WTC11 (cell line): ENCODE measurements around the gene R3HDM1. TPM values are rescaled to one million over a fixed set of nuclear protein-coding genes. Genes with fewer than 3 reads are reported as not detected.
A peak's percentile ranks its signal among the peaks of the same experiment; 100 is the strongest.

Source experiments
- ATAC-seq: fragments of 200-7000 bp; cut with Tn5 transposase; 2 replicates; pipeline ENCODE4 v1.10.0; 2021; ENCODE audit warnings: mild to moderate bottlenecking, moderate library complexity
- CTCF ChIA-PET: fragments of 300-600 bp; sonication (Branson Sonifier 250); formaldehyde crosslinking; loops from one replicate; lab custom pipeline; 2021; ENCODE audit warnings: antibody characterized with exemption; lab: Charles Lee
- POLR2A ChIA-PET: fragments of 350-600 bp; sonication (Branson Sonifier 250); formaldehyde crosslinking; loops from one replicate; lab custom pipeline; 2021; ENCODE audit warnings: antibody characterized with exemption; lab: Charles Lee
- DNase-seq: peaks from one replicate; pipeline ENCODE4 v3.0.0; 2021; ENCODE audit warnings: low spot score
- H3K27ac Mint-ChIP-seq: 2 replicates; pipeline ENCODE4 v1.8.0; 2021; ENCODE audit warnings: mixed read lengths
- H3K27me3 Mint-ChIP-seq: 2 replicates; pipeline ENCODE4 v1.8.0; 2021; ENCODE audit warnings: low read depth, mild to moderate bottlenecking, moderate library complexity, mixed read lengths
- H3K36me3 Mint-ChIP-seq: 2 replicates; pipeline ENCODE4 v1.8.0; 2021; ENCODE audit warnings: mixed read lengths
- H3K4me1 Mint-ChIP-seq: 2 replicates; pipeline ENCODE4 v1.8.0; 2022; ENCODE audit warnings: mixed read lengths
- H3K4me3 Mint-ChIP-seq: 2 replicates; pipeline ENCODE4 v1.8.0; 2021; ENCODE audit warnings: mild to moderate bottlenecking, moderate library complexity, mixed read lengths
- H3K9me3 Mint-ChIP-seq: 2 replicates; pipeline ENCODE4 v1.8.0; 2021; ENCODE audit warnings: mixed read lengths
- AFF4 ChIP-seq: sonication (generic); formaldehyde crosslinking; IDR thresholded peaks from 2 replicates; pipeline ENCODE4 v1.8.1; 2023; ENCODE audit warnings: mild to moderate bottlenecking, missing genetic modification reagents, borderline replicate concordance
- ARID4B ChIP-seq: sonication (generic); formaldehyde crosslinking; IDR thresholded peaks from 2 replicates; pipeline ENCODE4 v1.8.0; 2023; ENCODE audit warnings: missing genetic modification reagents, mild to moderate bottlenecking, borderline replicate concordance
- CBFB ChIP-seq: sonication (generic); formaldehyde crosslinking; IDR thresholded peaks from 2 replicates; pipeline ENCODE4 v1.8.1; 2022; ENCODE audit warnings: mild to moderate bottlenecking, low read depth, missing genetic modification reagents
- CREM ChIP-seq: sonication (generic); formaldehyde crosslinking; IDR thresholded peaks from 2 replicates; pipeline ENCODE4 v1.8.1; 2022; ENCODE audit warnings: mild to moderate bottlenecking, missing genetic modification reagents, moderate library complexity
- EMX1 ChIP-seq: fragments of 250-450 bp; sonication (Bioruptor Pico); IDR thresholded peaks from 2 replicates; pipeline ENCODE4 v1.8.0; 2021; ENCODE audit warnings: mild to moderate bottlenecking
- FOXK1 ChIP-seq: sonication (generic); formaldehyde crosslinking; IDR thresholded peaks from 2 replicates; pipeline ENCODE4 v1.8.0; 2022; ENCODE audit warnings: mild to moderate bottlenecking, moderate library complexity, missing genetic modification reagents
- FOXP1 ChIP-seq: sonication (generic); formaldehyde crosslinking; IDR thresholded peaks from 2 replicates; pipeline ENCODE4 v1.8.0; 2022; ENCODE audit warnings: missing genetic modification reagents, mild to moderate bottlenecking, moderate library complexity, borderline replicate concordance
- HMGA2 ChIP-seq: fragments of 250-450 bp; sonication (Bioruptor Pico); IDR thresholded peaks from 2 replicates; pipeline ENCODE4 v1.4.0; 2021; ENCODE audit warnings: mild to moderate bottlenecking, moderate library complexity
- JUN ChIP-seq: sonication (generic); formaldehyde crosslinking; IDR thresholded peaks from 2 replicates; pipeline ENCODE4 v1.8.0; 2023; ENCODE audit warnings: mild to moderate bottlenecking, missing genetic modification reagents
- NFATC4 ChIP-seq: fragments of 250-450 bp; sonication (Bioruptor Pico); IDR thresholded peaks from 2 replicates; pipeline ENCODE4 v1.9.0; 2021; ENCODE audit warnings: mild to moderate bottlenecking
- NFE2L1 ChIP-seq: sonication (generic); formaldehyde crosslinking; IDR thresholded peaks from 2 replicates; pipeline ENCODE4 v1.8.1; 2023; ENCODE audit warnings: missing genetic modification reagents
- NFYB ChIP-seq: sonication (generic); formaldehyde crosslinking; conservative IDR thresholded peaks from 2 replicates; pipeline ENCODE4 v1.8.0; 2022; ENCODE audit warnings: low read depth, missing genetic modification reagents
- NR1H2 ChIP-seq: sonication (generic); formaldehyde crosslinking; IDR thresholded peaks from 2 replicates; pipeline ENCODE4 v1.9.0; 2021; ENCODE audit warnings: mild to moderate bottlenecking, moderate library complexity, missing genetic modification reagents
- OVOL2 ChIP-seq: fragments of 250-450 bp; sonication (Bioruptor Pico); IDR thresholded peaks from 2 replicates; pipeline ENCODE4 v1.9.0; 2021; ENCODE audit warnings: mild to moderate bottlenecking, borderline replicate concordance
- SMAD4 ChIP-seq: sonication (generic); formaldehyde crosslinking; IDR thresholded peaks from 2 replicates; pipeline ENCODE4 v1.8.0; 2022; ENCODE audit warnings: mild to moderate bottlenecking, missing genetic modification reagents
- TCF7 ChIP-seq: sonication (generic); formaldehyde crosslinking; IDR thresholded peaks from 2 replicates; pipeline ENCODE4 v1.8.0; 2022; ENCODE audit warnings: mild to moderate bottlenecking, low read depth, missing genetic modification reagents, moderate library complexity
- total RNA-seq: library from RNA; stranded (reverse); gene quantifications from 3 replicates; pipeline ENCODE4 v1.2.3, GENCODE V29; 2021
- TF ChIP-seq, protein P1 (sequence below): fragments of 200-600 bp; IDR thresholded peaks from 2 replicates; pipeline ENCODE4 v1.8.0; 2022; ENCODE audit warnings: antibody characterized with exemption
- TF ChIP-seq, protein P2 (sequence below): sonication (generic); formaldehyde crosslinking; IDR thresholded peaks from 2 replicates; pipeline ENCODE4 v1.8.1; 2023; ENCODE audit warnings: mild to moderate bottlenecking, missing genetic modification reagents
- TF ChIP-seq, protein P3 (sequence below): sonication (generic); formaldehyde crosslinking; IDR thresholded peaks from 2 replicates; pipeline ENCODE4 v1.8.0; 2022; ENCODE audit warnings: mild to moderate bottlenecking, missing genetic modification reagents
- TF ChIP-seq, protein P4 (sequence below): sonication (generic); formaldehyde crosslinking; IDR thresholded peaks from 2 replicates; pipeline ENCODE4 v1.8.1; 2023; ENCODE audit warnings: mild to moderate bottlenecking, moderate library complexity, missing genetic modification reagents

The R3HDM1 gene
- total RNA-seq, 1 experiment from 2014 or later: 58.4 TPM

- no peak for ATAC-seq
- peaks cover 32% of the 10 kb centered on the region for H3K36me3 Mint-ChIP-seq
- no peak overlapping the region for H3K27ac Mint-ChIP-seq
- no peak overlapping the region for H3K4me3 Mint-ChIP-seq
- CTCF ChIA-PET: interaction anchor here (0.7 kb wide), 1 partner anchor 36 kb away, joined by 4 read pairs; no protein-coding TSS in a partner anchor
- H3K9me3 Mint-ChIP-seq: no peaks in the 10 kb centered on the region
- H3K27me3 Mint-ChIP-seq: no peaks in the 10 kb centered on the region
- no peak for DNase-seq
- peaks cover 16% of the 10 kb centered on the region for H3K4me1 Mint-ChIP-seq
- no peak for TF ChIP-seq AFF4 (CRISPR knock-in tag)
- no peak for TF ChIP-seq CBFB (CRISPR knock-in tag)
- no peak for TF ChIP-seq OVOL2
- POLR2A ChIA-PET: no interaction called here
Observed at GRCh38 chr2:135663148-135663700, 131.9 kb downstream of the R3HDM1 start.

- POLR2A ChIA-PET: no interaction called here
- peaks cover 29% of the 10 kb centered on the region for H3K36me3 Mint-ChIP-seq
- DNase-seq (no peak), ATAC-seq (no peak)
- H3K27ac Mint-ChIP-seq: peak overlapping the region; percentile 26
- peaks cover 23% of the 10 kb centered on the region for H3K4me1 Mint-ChIP-seq
- no peaks in the 10 kb centered on the region for H3K9me3 Mint-ChIP-seq
- H3K27me3 Mint-ChIP-seq: no peaks in the 10 kb centered on the region
- CTCF ChIA-PET: interaction anchor here (1.0 kb wide), 1 partner anchor 45 kb away, joined by 4 read pairs; no protein-coding TSS in a partner anchor
- H3K4me3 Mint-ChIP-seq: no peak overlapping the region
- TF ChIP-seq FOXP1 (CRISPR knock-in tag): no peak
- TF ChIP-seq ARID4B: no peak
- TF ChIP-seq, protein P1, sequence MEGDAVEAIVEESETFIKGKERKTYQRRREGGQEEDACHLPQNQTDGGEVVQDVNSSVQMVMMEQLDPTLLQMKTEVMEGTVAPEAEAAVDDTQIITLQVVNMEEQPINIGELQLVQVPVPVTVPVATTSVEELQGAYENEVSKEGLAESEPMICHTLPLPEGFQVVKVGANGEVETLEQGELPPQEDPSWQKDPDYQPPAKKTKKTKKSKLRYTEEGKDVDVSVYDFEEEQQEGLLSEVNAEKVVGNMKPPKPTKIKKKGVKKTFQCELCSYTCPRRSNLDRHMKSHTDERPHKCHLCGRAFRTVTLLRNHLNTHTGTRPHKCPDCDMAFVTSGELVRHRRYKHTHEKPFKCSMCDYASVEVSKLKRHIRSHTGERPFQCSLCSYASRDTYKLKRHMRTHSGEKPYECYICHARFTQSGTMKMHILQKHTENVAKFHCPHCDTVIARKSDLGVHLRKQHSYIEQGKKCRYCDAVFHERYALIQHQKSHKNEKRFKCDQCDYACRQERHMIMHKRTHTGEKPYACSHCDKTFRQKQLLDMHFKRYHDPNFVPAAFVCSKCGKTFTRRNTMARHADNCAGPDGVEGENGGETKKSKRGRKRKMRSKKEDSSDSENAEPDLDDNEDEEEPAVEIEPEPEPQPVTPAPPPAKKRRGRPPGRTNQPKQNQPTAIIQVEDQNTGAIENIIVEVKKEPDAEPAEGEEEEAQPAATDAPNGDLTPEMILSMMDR: no peak
- TF ChIP-seq, protein P2, sequence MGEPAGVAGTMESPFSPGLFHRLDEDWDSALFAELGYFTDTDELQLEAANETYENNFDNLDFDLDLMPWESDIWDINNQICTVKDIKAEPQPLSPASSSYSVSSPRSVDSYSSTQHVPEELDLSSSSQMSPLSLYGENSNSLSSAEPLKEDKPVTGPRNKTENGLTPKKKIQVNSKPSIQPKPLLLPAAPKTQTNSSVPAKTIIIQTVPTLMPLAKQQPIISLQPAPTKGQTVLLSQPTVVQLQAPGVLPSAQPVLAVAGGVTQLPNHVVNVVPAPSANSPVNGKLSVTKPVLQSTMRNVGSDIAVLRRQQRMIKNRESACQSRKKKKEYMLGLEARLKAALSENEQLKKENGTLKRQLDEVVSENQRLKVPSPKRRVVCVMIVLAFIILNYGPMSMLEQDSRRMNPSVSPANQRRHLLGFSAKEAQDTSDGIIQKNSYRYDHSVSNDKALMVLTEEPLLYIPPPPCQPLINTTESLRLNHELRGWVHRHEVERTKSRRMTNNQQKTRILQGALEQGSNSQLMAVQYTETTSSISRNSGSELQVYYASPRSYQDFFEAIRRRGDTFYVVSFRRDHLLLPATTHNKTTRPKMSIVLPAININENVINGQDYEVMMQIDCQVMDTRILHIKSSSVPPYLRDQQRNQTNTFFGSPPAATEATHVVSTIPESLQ (CRISPR knock-in tag): no peak
- no peak for TF ChIP-seq JUN (CRISPR knock-in tag)
- TF ChIP-seq FOXK1: no peak
- no peak for TF ChIP-seq HMGA2
- TF ChIP-seq NFATC4 (CRISPR knock-in tag): no peak
- TF ChIP-seq, protein P3, sequence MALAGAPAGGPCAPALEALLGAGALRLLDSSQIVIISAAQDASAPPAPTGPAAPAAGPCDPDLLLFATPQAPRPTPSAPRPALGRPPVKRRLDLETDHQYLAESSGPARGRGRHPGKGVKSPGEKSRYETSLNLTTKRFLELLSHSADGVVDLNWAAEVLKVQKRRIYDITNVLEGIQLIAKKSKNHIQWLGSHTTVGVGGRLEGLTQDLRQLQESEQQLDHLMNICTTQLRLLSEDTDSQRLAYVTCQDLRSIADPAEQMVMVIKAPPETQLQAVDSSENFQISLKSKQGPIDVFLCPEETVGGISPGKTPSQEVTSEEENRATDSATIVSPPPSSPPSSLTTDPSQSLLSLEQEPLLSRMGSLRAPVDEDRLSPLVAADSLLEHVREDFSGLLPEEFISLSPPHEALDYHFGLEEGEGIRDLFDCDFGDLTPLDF: no peak
- TF ChIP-seq, protein P4, sequence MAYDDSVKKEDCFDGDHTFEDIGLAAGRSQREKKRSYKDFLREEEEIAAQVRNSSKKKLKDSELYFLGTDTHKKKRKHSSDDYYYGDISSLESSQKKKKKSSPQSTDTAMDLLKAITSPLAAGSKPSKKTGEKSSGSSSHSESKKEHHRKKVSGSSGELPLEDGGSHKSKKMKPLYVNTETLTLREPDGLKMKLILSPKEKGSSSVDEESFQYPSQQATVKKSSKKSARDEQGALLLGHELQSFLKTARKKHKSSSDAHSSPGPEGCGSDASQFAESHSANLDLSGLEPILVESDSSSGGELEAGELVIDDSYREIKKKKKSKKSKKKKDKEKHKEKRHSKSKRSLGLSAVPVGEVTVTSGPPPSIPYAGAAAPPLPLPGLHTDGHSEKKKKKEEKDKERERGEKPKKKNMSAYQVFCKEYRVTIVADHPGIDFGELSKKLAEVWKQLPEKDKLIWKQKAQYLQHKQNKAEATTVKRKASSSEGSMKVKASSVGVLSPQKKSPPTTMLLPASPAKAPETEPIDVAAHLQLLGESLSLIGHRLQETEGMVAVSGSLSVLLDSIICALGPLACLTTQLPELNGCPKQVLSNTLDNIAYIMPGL (CRISPR knock-in tag): no peak
- TF ChIP-seq SMAD4: no peak
- TF ChIP-seq EMX1 (CRISPR knock-in tag): no peak
- no peak for TF ChIP-seq CBFB (CRISPR knock-in tag)
- no peak for TF ChIP-seq NFE2L1 (CRISPR knock-in tag)
- TF ChIP-seq NR1H2 (CRISPR knock-in tag): no peak
- TF ChIP-seq CREM (CRISPR knock-in tag): no peak
- TF ChIP-seq TCF7 (CRISPR knock-in tag): no peak
- no peak for TF ChIP-seq NFYB (CRISPR knock-in tag)
Observed at GRCh38 chr2:135664623-135665068, 133.4 kb downstream of the R3HDM1 start.
